ENCODE data around the gene MTIF2.

- no peak for TF ChIP-seq CTCF (IDR thresholded peaks at IDR 0.05; ENCODE audit: insufficient read depth, low read depth, low read length)
- no peak for TF ChIP-seq EZH2 (IDR thresholded peaks at IDR 0.05; ENCODE audit: insufficient read depth, low read length)
These were observed 32.2 kb upstream of the MTIF2 start for GRCh38 chr2:55301277-55301676.
